IMR-90 (cell line): Measurements from ENCODE around the gene NUDT8. TPM values are rescaled to one million over a fixed set of nuclear protein-coding genes. Genes with fewer than 3 reads are reported as not detected.

Source experiments
- ATAC-seq: fragments of 200-7000 bp; cut with Tn5 transposase; 2 replicates; pipeline ENCODE4 v1.9.1; 2020; ENCODE audit warnings: low read depth, mild to moderate bottlenecking, moderate library complexity
- BruUV-seq: library from RNA; stranded (reverse); fragments of 400-500 nt; replicated peaks from 2 replicates; lab custom pipeline; 2021; lab: Mats Ljungman, UMichigan
- CTCF ChIA-PET: fragments of 300-600 bp; formaldehyde crosslinking; extraction: SDS; loops from one replicate; lab custom pipeline; 2021; ENCODE audit warnings: antibody characterized with exemption; lab: Yijun Ruan, JAX
- POLR2A ChIA-PET: fragments of 300-600 bp; sonication (Branson Sonifier 250); formaldehyde crosslinking; loops from one replicate; lab custom pipeline; 2022; ENCODE audit warnings: antibody characterized with exemption; ENCODE audit not compliant: unreplicated experiment; lab: Charles Lee
- DNase-seq: peaks from one replicate; pipeline ENCODE4 v3.0.0; 2013
- H2AFZ ChIP-seq: replicated peaks from 2 replicates; pipeline ENCODE3; 2013; ENCODE audit warnings: low read length, mild to moderate bottlenecking; ENCODE audit not compliant: poor library complexity
- H2AK5ac ChIP-seq: 2 replicates; pipeline ENCODE4 v1.6.1; 2013; ENCODE audit warnings: low read depth, low read length, inconsistent platforms
- H2AK9ac ChIP-seq: replicated peaks from 2 replicates; pipeline ENCODE3; 2013; ENCODE audit warnings: mild to moderate bottlenecking, low read depth, low read length, moderate library complexity; ENCODE audit not compliant: poor library complexity
- H2BK120ac ChIP-seq: 2 replicates; pipeline ENCODE4 v1.6.1; 2013; ENCODE audit warnings: low read depth, low read length, inconsistent platforms
- H2BK15ac ChIP-seq: 3 replicates; pipeline ENCODE4 v1.6.1; 2013; ENCODE audit warnings: low read depth, low read length, inconsistent platforms
- H2BK20ac ChIP-seq: 2 replicates; pipeline ENCODE4 v1.6.1; 2013; ENCODE audit warnings: low read depth, mild to moderate bottlenecking, inconsistent platforms, low read length, moderate library complexity
- H2BK5ac ChIP-seq: 2 replicates; pipeline ENCODE4 v1.6.1; 2013; ENCODE audit warnings: mild to moderate bottlenecking, low read depth, low read length, inconsistent platforms; ENCODE audit not compliant: poor library complexity, severe bottlenecking
- H3K14ac ChIP-seq: replicated peaks from 2 replicates; pipeline ENCODE4 v1.6.1; 2013; ENCODE audit warnings: low read depth, low read length, inconsistent platforms
- H3K18ac ChIP-seq: 2 replicates; pipeline ENCODE4 v1.6.1; 2013; ENCODE audit warnings: low read depth, low read length, control low read depth
- H3K23ac ChIP-seq: 2 replicates; pipeline ENCODE4 v1.6.1; 2013; ENCODE audit warnings: low read depth, low read length, inconsistent platforms
- H3K27ac ChIP-seq: 2 replicates; pipeline ENCODE4 v1.5.1; 2013; ENCODE audit warnings: mild to moderate bottlenecking, control low read depth, low read length; ENCODE audit not compliant: insufficient read depth
- H3K27me3 ChIP-seq: 2 replicates; pipeline ENCODE4 v1.6.1; 2013; ENCODE audit warnings: low read length; ENCODE audit not compliant: control insufficient read depth, insufficient read depth
- H3K36me3 ChIP-seq: 2 replicates; pipeline ENCODE4 v1.6.1; 2013; ENCODE audit warnings: low read length, mixed read lengths; ENCODE audit not compliant: control insufficient read depth, insufficient read depth
- H3K4ac ChIP-seq: 2 replicates; pipeline ENCODE4 v1.6.1; 2013; ENCODE audit warnings: low read depth, low read length, inconsistent platforms
- H3K4me1 ChIP-seq: 2 replicates; pipeline ENCODE4 v1.6.1; 2013; ENCODE audit warnings: low read length, mixed read lengths; ENCODE audit not compliant: control insufficient read depth, insufficient read depth
- H3K4me2 ChIP-seq: 2 replicates; pipeline ENCODE4 v1.6.1; 2013; ENCODE audit warnings: low read depth, mild to moderate bottlenecking, control low read depth, low read length, moderate library complexity
- H3K4me3 ChIP-seq: 2 replicates; pipeline ENCODE4 v1.5.1; 2013; ENCODE audit warnings: low read depth, mild to moderate bottlenecking, control low read depth, low read length, moderate library complexity; ENCODE audit not compliant: insufficient read depth
- H3K56ac ChIP-seq: 2 replicates; pipeline ENCODE4 v1.6.1; 2013; ENCODE audit warnings: low read length, inconsistent platforms; ENCODE audit not compliant: insufficient read depth; ENCODE audit errors: extremely low read depth
- H3K79me1 ChIP-seq, 2 experiments: 2 replicates each; pipeline ENCODE4 v1.6.1; 2013; ENCODE audit warnings: low read length in 2 of 2, inconsistent platforms in 1 of 2, low read depth in 1 of 2
- H3K9ac ChIP-seq: 2 replicates; pipeline ENCODE4 v1.6.1; 2013; ENCODE audit warnings: low read depth, low read length, control low read depth
- H3K9me1 ChIP-seq: 2 replicates; pipeline ENCODE4 v1.6.1; 2013; ENCODE audit warnings: low read length, inconsistent platforms; ENCODE audit not compliant: insufficient read depth
- H3K9me3 ChIP-seq: 2 replicates; pipeline ENCODE4 v1.6.1; 2013; ENCODE audit warnings: low read length; ENCODE audit not compliant: control insufficient read depth, insufficient read depth
- H4K20me1 ChIP-seq: 2 replicates; pipeline ENCODE4 v1.6.1; 2013; ENCODE audit warnings: low read length, inconsistent platforms; ENCODE audit not compliant: insufficient read depth
- H4K5ac ChIP-seq: 2 replicates; pipeline ENCODE4 v1.6.1; 2013; ENCODE audit warnings: mild to moderate bottlenecking, low read depth, low read length, control low read depth
- H4K8ac ChIP-seq, 2 experiments: 2 replicates each; pipeline ENCODE4 v1.6.1; 2013; ENCODE audit warnings: low read depth in 2 of 2, low read length in 2 of 2, control low read depth in 1 of 2, inconsistent platforms in 1 of 2
- H4K91ac ChIP-seq: 2 replicates; pipeline ENCODE4 v1.6.1; 2013; ENCODE audit warnings: low read depth, low read length, inconsistent platforms; ENCODE audit not compliant: insufficient read depth
- CEBPB ChIP-seq: IDR thresholded peaks from 2 replicates; pipeline ENCODE4 v1.6.1; 2012; ENCODE audit warnings: low read depth, low read length, improper control_type of control experiment
- CHD1 ChIP-seq: IDR thresholded peaks from 2 replicates; pipeline ENCODE4 v1.6.1; 2012; ENCODE audit warnings: low read depth, low read length, improper control_type of control experiment
- CTCF ChIP-seq: conservative IDR thresholded peaks from 2 replicates; pipeline ENCODE4 v1.5.1; 2012; ENCODE audit warnings: mild to moderate bottlenecking, low read depth, low read length, improper control_type of control experiment
- ELK1 ChIP-seq: fragments of 150-350 bp; IDR thresholded peaks from 2 replicates; pipeline ENCODE4 v1.6.1; 2016; ENCODE audit warnings: low read depth, mild to moderate bottlenecking, low read length, moderate library complexity, borderline replicate concordance
- FOS ChIP-seq: fragments of 150-350 bp; IDR thresholded peaks from 2 replicates; pipeline ENCODE4 v1.6.1; 2016; ENCODE audit warnings: low read depth, low read length
- MAFK ChIP-seq: IDR thresholded peaks from 2 replicates; pipeline ENCODE4 v1.6.1; 2012; ENCODE audit warnings: low read depth, low read length, improper control_type of control experiment
- MAZ ChIP-seq: IDR thresholded peaks from 2 replicates; pipeline ENCODE4 v1.6.1; 2012; ENCODE audit warnings: low read depth, mild to moderate bottlenecking, low read length, improper control_type of control experiment, moderate library complexity, borderline replicate concordance
- MXI1 ChIP-seq: IDR thresholded peaks from 2 replicates; pipeline ENCODE4 v1.6.1; 2012; ENCODE audit warnings: low read depth, mild to moderate bottlenecking, low read length, moderate library complexity, borderline replicate concordance
- RCOR1 ChIP-seq: IDR thresholded peaks from 2 replicates; pipeline ENCODE4 v1.6.1; 2012; ENCODE audit warnings: mild to moderate bottlenecking, low read length, improper control_type of control experiment; ENCODE audit not compliant: insufficient replicate concordance
- RFX5 ChIP-seq: IDR thresholded peaks from 2 replicates; pipeline ENCODE4 v1.8.0; 2012; ENCODE audit warnings: low read depth, mild to moderate bottlenecking, low read length, moderate library complexity
- SMC3 ChIP-seq: fragments of 150-350 bp; IDR thresholded peaks from 2 replicates; pipeline ENCODE4 v1.6.1; 2016; ENCODE audit warnings: low read depth, mild to moderate bottlenecking, antibody characterized with exemption, low read length, moderate library complexity
- USF2 ChIP-seq: fragments of 150-350 bp; IDR thresholded peaks from 2 replicates; pipeline ENCODE4 v1.6.1; 2017; ENCODE audit warnings: mild to moderate bottlenecking, antibody characterized with exemption, low read length, low read depth
- WGBS, 2 experiments: methylation state at CpG; one replicate each; pipeline versions ENCODE4 v1.1.5 to v1.1.7; 2013; ENCODE audit warnings: missing lambda C conversion rate in 2 of 2; ENCODE audit not compliant: insufficient read length in 1 of 2; ENCODE audit errors: extremely low coverage in 2 of 2; 5-methylcytosine and 5-hydroxymethylcytosine counted together
- dilution Hi-C: fragments of 300-500 bp; cut with HindIII; formaldehyde crosslinking; loops from one replicate; pipeline ENCODE4 v1.14.3; 2018; ENCODE audit warnings: low sequenced_read_pairs; ENCODE audit not compliant: unreplicated experiment
- in situ Hi-C: fragments of 300-500 bp; cut with MboI; formaldehyde crosslinking; loops from 3 replicates; pipeline ENCODE4 v1.14.3; 2019; ENCODE audit warnings: low sequenced_read_pairs, inconsistent platforms, mixed read lengths
- intact Hi-C: fragments of 100-400 bp; cut with micrococcal nuclease; formaldehyde crosslinking; loops from 2 replicates; pipeline ENCODE4 v1.10.0; 2022
- polyA plus RNA-seq, 3 experiments: library from polyadenylated mRNA; depleted of rRNA; stranded (reverse); fragments of >200 nt; gene quantifications; 2 replicates each; pipeline ENCODE4 v1.2.3, GENCODE V29; 2012; ENCODE audit warnings: low replicate concordance in 1 of 3
- total RNA-seq: library from RNA; depleted of rRNA; stranded (reverse); fragments of >200 nt; gene quantifications from 2 replicates; pipeline ENCODE4 v1.2.3, GENCODE V29; 2012

Gene NUDT8
- total and polyA plus RNA-seq, 2 of the 4 experiments (the other 2 are of a cell fraction) = 1.4 to 2.5 TPM

GRCh38 chr11:67646535-67647336 lies 17.0 kb upstream of the NUDT8 start:
- no peaks in the 10 kb centered on the region; the same call in 1 of the 2 replicates for H3K9me3 ChIP-seq
- no peak overlapping the region for H3K27ac ChIP-seq
- no peak overlapping the region for H3K23ac ChIP-seq
- no peak overlapping the region for H4K8ac ChIP-seq
- H4K5ac ChIP-seq = no peak overlapping the region
- H4K91ac ChIP-seq = no peak overlapping the region
- H4K20me1 ChIP-seq = 0 out of 2 replicates have a peak, but pooled peaks cover 4% of the 10 kb centered on the region
- H3K56ac ChIP-seq = no peak overlapping the region
- peaks cover 10% of the 10 kb centered on the region; the same call in 1 of the 2 replicates for H3K27me3 ChIP-seq
- no TSS peak for BruUV-seq
- dilution Hi-C loops (no loop called here), in situ Hi-C loops (no loop called here), intact Hi-C loops (loop anchor here (10.0 kb wide), 1 partner anchor 148 kb away; no protein-coding TSS in a partner anchor)
- no peak overlapping the region for H3K9ac ChIP-seq
- no peak overlapping the region for H3K4ac ChIP-seq
- ATAC-seq (no peak), DNase-seq (no peak)
- CTCF ChIA-PET = no interaction called here
- POLR2A ChIA-PET = no interaction called here
- H2BK15ac ChIP-seq = no peak overlapping the region
- no peak overlapping the region for H3K18ac ChIP-seq
- H3K36me3 ChIP-seq = no peaks in the 10 kb centered on the region
- no peak overlapping the region for H2AK9ac ChIP-seq
- H3K79me1 ChIP-seq = no peaks in the 10 kb centered on the region
- H3K9me1 ChIP-seq = peaks cover 7% of the 10 kb centered on the region; the same call in 1 of the 2 replicates
- 88% methylated on average over 9 of the region's 24 CpGs; no CpG with 5 or more reads in 1 of the 2 experiments for WGBS, 2 experiments
- no peak overlapping the region for H2BK20ac ChIP-seq
- no peaks in the 10 kb centered on the region for H3K4me1 ChIP-seq
- no peak overlapping the region for H3K14ac ChIP-seq
- TF ChIP-seq SMC3 (no peak), ELK1 (no peak), MXI1 (no peak), USF2 (no peak), CTCF (no peak), RCOR1 (no peak), MAFK (no peak), CEBPB (no peak), MAZ (no peak), CHD1 (no peak), FOS (no peak), RFX5 (no peak)
- no peak overlapping the region for H3K4me3 ChIP-seq
- H2AFZ ChIP-seq = no peak overlapping the region
- no peak overlapping the region for H3K4me2 ChIP-seq
- no peak overlapping the region for H2BK120ac ChIP-seq
- H2BK5ac ChIP-seq = no peak overlapping the region
- no peak overlapping the region for H2AK5ac ChIP-seq
